UCSD-AML1 (cell line): ENCODE measurements around the gene TENM4.

Experiments
- DNase-seq: peaks from one replicate; lab custom pipeline; 2025; ENCODE audit not compliant: unreplicated experiment; lab: John Stamatoyannopoulos, UW

TENM4 gene

GRCh38 chr11:79440571-79441460 lies at the start of gene TENM4:
Gene TENM4 (minus strand): TSS chr11:79441030. CDS start chr11:79069944, 371,086 bp downstream.
- DNase-seq: no peak

- DNase-seq: no peak
Measured at GRCh38 chr11:79488286-79488685, 47.5 kb upstream of the TENM4 start.

- DNase-seq: no peak
Measured at GRCh38 chr11:79487412-79487811, 46.6 kb upstream of the TENM4 start.

GRCh38 chr11:79486242-79486984 lies 45.6 kb upstream of the TENM4 start:
- no peak for DNase-seq

GRCh38 chr11:79485694-79486093 lies 44.9 kb upstream of the TENM4 start:
- no peak for DNase-seq

GRCh38 chr11:79484872-79485271 lies 44.0 kb upstream of the TENM4 start:
- DNase-seq: no peak

GRCh38 chr11:79482800-79483199 lies 42.0 kb upstream of the TENM4 start:
- DNase-seq: no peak

- no peak for DNase-seq
Measured at GRCh38 chr11:79481795-79482194, 41.0 kb upstream of the TENM4 start.

- no peak for DNase-seq
Measured at GRCh38 chr11:79480864-79481263, 40.0 kb upstream of the TENM4 start.

- no peak for DNase-seq
Measured at GRCh38 chr11:79472819-79473529, 32.1 kb upstream of the TENM4 start.

GRCh38 chr11:79471071-79471844 lies 30.4 kb upstream of the TENM4 start:
- no peak for DNase-seq

- no peak for DNase-seq
Measured at GRCh38 chr11:79470161-79470560, 29.3 kb upstream of the TENM4 start.

- no peak for DNase-seq
Measured at GRCh38 chr11:79467761-79468160, 26.9 kb upstream of the TENM4 start.

GRCh38 chr11:79466411-79466810 lies 25.6 kb upstream of the TENM4 start:
- DNase-seq: no peak

GRCh38 chr11:79465160-79465559 lies 24.3 kb upstream of the TENM4 start:
- DNase-seq: no peak

- no peak for DNase-seq
Measured at GRCh38 chr11:79461666-79462645, 21.1 kb upstream of the TENM4 start.

GRCh38 chr11:79461144-79461543 lies 20.3 kb upstream of the TENM4 start:
- DNase-seq: no peak

GRCh38 chr11:79458709-79459108 lies 17.9 kb upstream of the TENM4 start:
- DNase-seq: no peak

- DNase-seq: no peak
Measured at GRCh38 chr11:79456501-79456900, 15.7 kb upstream of the TENM4 start.

GRCh38 chr11:79453617-79454016 lies 12.8 kb upstream of the TENM4 start:
- no peak for DNase-seq
